Large intestine (tissue), 12 donors: Measurements from ENCODE around the gene CCDC152. TPM values are rescaled to one million over a fixed set of nuclear protein-coding genes. Genes with fewer than 3 reads are reported as not detected.
"Not testable (repeated sequence)": the region's sequence is repeated elsewhere in the genome, so short reads cannot be mapped to it uniquely, and the experiment has no call there.

Experiments used
- DNase-seq, 2 donors: peaks; one replicate each; pipeline versions ENCODE4 v3.0.0 to v3.0.0-alpha.2; 2013
- H3K27ac ChIP-seq: one replicate; pipeline ENCODE4 v1.5.1; 2013; ENCODE audit warnings: low read length
- H3K27me3 ChIP-seq: 2 replicates; pipeline ENCODE4 v1.6.1; 2013; ENCODE audit warnings: low read length; ENCODE audit not compliant: control insufficient read depth, insufficient read depth
- H3K36me3 ChIP-seq: 2 replicates; pipeline ENCODE4 v1.6.1; 2013; ENCODE audit warnings: low read length; ENCODE audit not compliant: control insufficient read depth, insufficient read depth
- H3K4me1 ChIP-seq: one replicate; pipeline ENCODE4 v1.6.1; 2013; ENCODE audit warnings: low read length; ENCODE audit not compliant: control insufficient read depth, insufficient read depth
- H3K4me3 ChIP-seq: one replicate; pipeline ENCODE4 v1.5.1; 2013; ENCODE audit warnings: low read length
- H3K9me3 ChIP-seq: one replicate; pipeline ENCODE4 v1.6.1; 2013; ENCODE audit warnings: mild to moderate bottlenecking, low read depth, low read length, moderate library complexity; ENCODE audit not compliant: control insufficient read depth
- WGBS: methylation state at CpG from one replicate; pipeline ENCODE4 v1.1.5; 2013; ENCODE audit warnings: low lambda C conversion rate; ENCODE audit not compliant: insufficient coverage; 5-methylcytosine and 5-hydroxymethylcytosine counted together
- long read RNA-seq, 11 donors: transcript quantifications; one replicate each; lab custom pipeline, GENCODE V29; 2026
- polyA plus RNA-seq: library from polyadenylated mRNA; unstranded; fragments of 120-200 nt; gene quantifications from one replicate; pipeline ENCODE4 v1.2.1, GENCODE V29; 2013

The CCDC152 gene
- polyA plus RNA-seq = 30.3 TPM
- long read RNA-seq, donor 1, partial matches to known transcripts = 1,583 of 1,792 reads
- long read RNA-seq, donor 1, other reads (novel, unspliced or antisense) = 209 of 1,792 reads
- long read RNA-seq, donor 2, partial matches to known transcripts = 4,538 of 5,032 reads
- long read RNA-seq, donor 2, other reads (novel, unspliced or antisense) = 493 of 5,032 reads
- long read RNA-seq, donor 3, partial matches to known transcripts = 5,965 of 6,524 reads
- long read RNA-seq, donor 3, other reads (novel, unspliced or antisense) = 558 of 6,524 reads
- long read RNA-seq, donor 4, partial matches to known transcripts = 157 of 329 reads
- long read RNA-seq, donor 4, other reads (novel, unspliced or antisense) = 172 of 329 reads
- long read RNA-seq, donor 5, partial matches to known transcripts = 2,742 of 2,857 reads
- long read RNA-seq, donor 5, other reads (novel, unspliced or antisense) = 115 of 2,857 reads
- long read RNA-seq, donor 6, partial matches to known transcripts = 2,180 of 2,426 reads
- long read RNA-seq, donor 6, other reads (novel, unspliced or antisense) = 245 of 2,426 reads
- long read RNA-seq, donor 7 = 0 reads
- long read RNA-seq, donor 8, partial matches to known transcripts = 15,932 of 16,426 reads
- long read RNA-seq, donor 8, other reads (novel, unspliced or antisense) = 494 of 16,426 reads
- long read RNA-seq, donor 9, partial matches to known transcripts = 3,594 of 4,149 reads
- long read RNA-seq, donor 9, other reads (novel, unspliced or antisense) = 555 of 4,149 reads
- long read RNA-seq, donor 10, partial matches to known transcripts = 2,488 of 2,733 reads
- long read RNA-seq, donor 10, other reads (novel, unspliced or antisense) = 245 of 2,733 reads
- long read RNA-seq, donor 11, partial matches to known transcripts = 2,411 of 2,735 reads
- long read RNA-seq, donor 11, other reads (novel, unspliced or antisense) = 324 of 2,735 reads

GRCh38 chr5:42756606-42757601 lies at the start of gene CCDC152:
Gene CCDC152, plus strand, starts transcription at chr5:42756818. Its CDS starts 2,304 bp downstream, at chr5:42759122.
- no peaks in the 10 kb centered on the region for H3K9me3 ChIP-seq
- H3K4me1 ChIP-seq = no peaks in the 10 kb centered on the region
- peak in 1 of 2 donors; percentile 15 for DNase-seq
- WGBS = 54% methylated on average over 3 of the region's 35 CpGs
- no peaks in the 10 kb centered on the region for H3K36me3 ChIP-seq
- peaks cover 4% of the 10 kb centered on the region for H3K27me3 ChIP-seq
- H3K27ac ChIP-seq = no peak within 1 kb of the TSS
- H3K4me3 ChIP-seq = peak within 1 kb of the TSS; percentile 5

GRCh38 chr5:42715785-42716184 lies 40.8 kb upstream of the CCDC152 start:
- Histone ChIP-seq H3K9me3 (no peaks in the 10 kb centered on the region), H3K27ac (no peak overlapping the region), H3K4me1 (no peaks in the 10 kb centered on the region), H3K4me3 (no peak overlapping the region), H3K27me3 (no peaks in the 10 kb centered on the region), H3K36me3 (peaks cover 7% of the 10 kb centered on the region)
- DNase-seq = no peak
- WGBS = 91% methylated on average over 1 of the region's 3 CpGs

GRCh38 chr5:42718591-42718990 lies 38.0 kb upstream of the CCDC152 start:
- Histone ChIP-seq H3K27me3 (no peaks in the 10 kb centered on the region), H3K4me1 (no peaks in the 10 kb centered on the region), H3K27ac (no peak overlapping the region), H3K4me3 (no peak overlapping the region), H3K9me3 (no peaks in the 10 kb centered on the region), H3K36me3 (peaks cover 7% of the 10 kb centered on the region)
- no peak for DNase-seq
- no CpG with 5 or more reads among the region's 4 CpGs for WGBS

GRCh38 chr5:42719034-42719433 lies 37.6 kb upstream of the CCDC152 start:
- WGBS = no CpG with 5 or more reads among the region's 2 CpGs

GRCh38 chr5:42720251-42720650 lies 36.4 kb upstream of the CCDC152 start:
- no peaks in the 10 kb centered on the region for H3K4me1 ChIP-seq
- peaks cover 7% of the 10 kb centered on the region for H3K36me3 ChIP-seq
- WGBS = 100% methylated on average over 2 of the region's 6 CpGs
- H3K27ac ChIP-seq = no peak overlapping the region
- no peak overlapping the region for H3K4me3 ChIP-seq
- no peak for DNase-seq
- H3K27me3 ChIP-seq = no peaks in the 10 kb centered on the region
- H3K9me3 ChIP-seq = no peaks in the 10 kb centered on the region

More at GRCh38 chr5:42719034-42719433, 37.6 kb upstream of the CCDC152 start:
- Histone ChIP-seq H3K27me3 (no peaks in the 10 kb centered on the region), H3K9me3 (no peaks in the 10 kb centered on the region), H3K36me3 (peaks cover 7% of the 10 kb centered on the region), H3K27ac (no peak overlapping the region), H3K4me3 (no peak overlapping the region), H3K4me1 (no peaks in the 10 kb centered on the region)
- DNase-seq = no peak

GRCh38 chr5:42721484-42721883 lies 35.1 kb upstream of the CCDC152 start:
- Histone ChIP-seq H3K4me1 (no peaks in the 10 kb centered on the region), H3K9me3 (no peaks in the 10 kb centered on the region), H3K4me3 (no peak overlapping the region), H3K36me3 (peaks cover 7% of the 10 kb centered on the region), H3K27me3 (no peaks in the 10 kb centered on the region), H3K27ac (no peak overlapping the region)
- DNase-seq = no peak

- not testable (repeated sequence) for H3K27ac ChIP-seq, H3K4me3 ChIP-seq, H3K9me3 ChIP-seq, H3K27me3 ChIP-seq, H3K4me1 ChIP-seq, DNase-seq, H3K36me3 ChIP-seq
- WGBS = no CpG with 5 or more reads among the region's 24 CpGs
Observed at GRCh38 chr5:42734531-42735058, 22.0 kb upstream of the CCDC152 start.

GRCh38 chr5:42740920-42741319 lies 15.7 kb upstream of the CCDC152 start:
- Histone ChIP-seq H3K36me3 (no peaks in the 10 kb centered on the region), H3K27ac (no peak overlapping the region), H3K4me1 (no peaks in the 10 kb centered on the region), H3K27me3 (no peaks in the 10 kb centered on the region), H3K4me3 (no peak overlapping the region), H3K9me3 (no peaks in the 10 kb centered on the region)
- WGBS = 100% methylated on average over 1 of the region's 1 CpG
- DNase-seq = no peak

- no peak for DNase-seq
- Histone ChIP-seq H3K4me1 (no peaks in the 10 kb centered on the region), H3K4me3 (no peak overlapping the region), H3K27me3 (no peaks in the 10 kb centered on the region), H3K27ac (no peak overlapping the region), H3K36me3 (no peaks in the 10 kb centered on the region), H3K9me3 (no peaks in the 10 kb centered on the region)
- WGBS = no CpG with 5 or more reads among the region's 4 CpGs
Observed at GRCh38 chr5:42745426-42745825, 11.2 kb upstream of the CCDC152 start.
